Activated CD4-positive, alpha-beta T cell treated with anti-CD3 and anti-CD28 coated beads, Interleukin-2, amount 50 U/mL, for 16 hours (primary cell): ENCODE data around the gene RAB40A.
"Not testable (repeated sequence)": the region's sequence is repeated elsewhere in the genome, so short reads cannot be mapped to it uniquely, and the experiment has no call there.

Experiments
- DNase-seq: peaks from one replicate; pipeline ENCODE4 v3.0.0-alpha.2; 2020

The RAB40A gene

GRCh38 chrX:103520386-103520785, 1.1 kb upstream of the RAB40A start:
- no peak for DNase-seq

GRCh38 chrX:103518571-103518970, 718 bp downstream of the RAB40A start:
- no peak for DNase-seq

GRCh38 chrX:103517246-103517645, 2.0 kb downstream of the RAB40A start:
- no peak for DNase-seq

GRCh38 chrX:103513476-103514108, 5.7 kb downstream of the RAB40A start:
- DNase-seq = no peak

- no peak for DNase-seq
These were observed 6.2 kb downstream of the RAB40A start for GRCh38 chrX:103513067-103513466.

GRCh38 chrX:103510031-103510430, 9.3 kb downstream of the RAB40A start:
- no peak for DNase-seq

- no peak for DNase-seq
These were observed 15.5 kb downstream of the RAB40A start for GRCh38 chrX:103503853-103504207.

GRCh38 chrX:103503163-103503852, 16.0 kb downstream of the RAB40A start:
- DNase-seq = peak; percentile 17

- DNase-seq = peak; percentile 21
These were observed 20.5 kb downstream of the RAB40A start for GRCh38 chrX:103498786-103499185.

- DNase-seq = peak; percentile 7
These were observed 23.5 kb downstream of the RAB40A start for GRCh38 chrX:103495786-103496185.

GRCh38 chrX:103493578-103493977, 25.7 kb downstream of the RAB40A start:
- DNase-seq = not testable (repeated sequence)

- DNase-seq = peak; percentile 41
These were observed 29.6 kb downstream of the RAB40A start for GRCh38 chrX:103489733-103490132.

GRCh38 chrX:103488794-103489193, 30.5 kb downstream of the RAB40A start:
- no peak for DNase-seq

GRCh38 chrX:103488332-103488731, 31.0 kb downstream of the RAB40A start:
- DNase-seq = no peak

GRCh38 chrX:103483720-103484119, 35.6 kb downstream of the RAB40A start:
- no peak for DNase-seq

GRCh38 chrX:103480526-103480925, 38.8 kb downstream of the RAB40A start:
- DNase-seq = no peak

- DNase-seq = no peak
These were observed 41.8 kb downstream of the RAB40A start for GRCh38 chrX:103477496-103477895.

- no peak for DNase-seq
These were observed 43.9 kb downstream of the RAB40A start for GRCh38 chrX:103475381-103475780.

GRCh38 chrX:103469977-103470376, 49.3 kb downstream of the RAB40A start:
- DNase-seq = not testable (repeated sequence)

- DNase-seq = no peak
These were observed 51.4 kb downstream of the RAB40A start for GRCh38 chrX:103467887-103468286.

GRCh38 chrX:103467156-103467555, 52.1 kb downstream of the RAB40A start:
- DNase-seq = no peak

GRCh38 chrX:103464774-103465117, 54.5 kb downstream of the RAB40A start:
- DNase-seq = peak; percentile 73

GRCh38 chrX:103464072-103464773, 55.1 kb downstream of the RAB40A start:
- DNase-seq = peak; percentile 20

GRCh38 chrX:103461156-103461555, 58.1 kb downstream of the RAB40A start:
- no peak for DNase-seq
